ENCODE results near the gene SOX6. TPM values are rescaled to one million over a fixed set of nuclear protein-coding genes. Genes with fewer than 3 reads are reported as not detected.
"Not testable (repeated sequence)": the region's sequence is repeated elsewhere in the genome, so short reads cannot be mapped to it uniquely, and the experiment has no call there.

SOX6 gene
- total and polyA plus RNA-seq, 2 donors (not counting 3 experiments of a cell fraction or from before 2014, with no cell fraction given): 0.14 to 3.7 TPM

GRCh38 chr11:16141162-16141561 lies 215.2 kb downstream of the SOX6 start:
- H3K27ac ChIP-seq (ENCODE audit: insufficient read depth, low read depth, low read length); intact Hi-C loops (cut with micrococcal nuclease); H4K20me1 ChIP-seq (replicated peaks; ENCODE audit: control insufficient read depth, extremely low read depth, insufficient read depth, low read length); H3K4me1 ChIP-seq (ENCODE audit: control insufficient read depth, extremely low read depth, insufficient read depth, low read length); POLR2A ChIA-PET; DNase-seq (ENCODE audit: low read depth, low spot score); H3K27me3 ChIP-seq (ENCODE audit: control insufficient read depth in 2 of 2, insufficient read depth in 2 of 2, low read length in 2 of 2); H3K4me3 ChIP-seq (replicated peaks in 1 of 3; ENCODE audit: insufficient read depth in 1 of 3, low read depth in 1 of 3, low read length in 3 of 3); FAIRE-seq; H3K79me2 ChIP-seq (ENCODE audit: control insufficient read depth, insufficient read depth, low read length); H3K9me3 ChIP-seq (replicated peaks; ENCODE audit: control insufficient read depth, insufficient read depth, low read length); H3K4me2 ChIP-seq (ENCODE audit: insufficient read depth, low read length); dilution Hi-C loops (cut with MboI; ENCODE audit: extremely low pct_ligation_motif_present, low sequenced_read_pairs); BruUV-seq (replicated peaks); H3K36me3 ChIP-seq (ENCODE audit: control insufficient read depth in 2 of 2, extremely low read depth in 1 of 2, insufficient read depth in 2 of 2, low read length in 2 of 2); CTCF ChIA-PET; H3K9me1 ChIP-seq (replicated peaks; ENCODE audit: control insufficient read depth, extremely low read depth, insufficient read depth, low read length); H3K9ac ChIP-seq (replicated peaks; ENCODE audit: extremely low read depth, insufficient read depth, low read length); H2AFZ ChIP-seq (ENCODE audit: low read depth, low read length): not testable (repeated sequence)

- FAIRE-seq: no peak
- TF ChIP-seq POLR2AphosphoS5 (IDR thresholded peaks at IDR 0.05; ENCODE audit: insufficient read depth, low read depth, low read length) (no peak), CTCF (IDR thresholded peaks at IDR 0.05; ENCODE audit: extremely low read depth in 1 of 2, insufficient read depth in 1 of 2, low read depth in 1 of 2, low read length in 2 of 2) (no peak), EZH2 (IDR thresholded peaks at IDR 0.05; ENCODE audit: borderline replicate concordance, low read depth, low read length, severe bottlenecking) (no peak), FOS (IDR thresholded peaks at IDR 0.05; ENCODE audit: borderline replicate concordance, insufficient read depth, low read length) (no peak), GATA2 (IDR thresholded peaks at IDR 0.05; ENCODE audit: insufficient read depth, insufficient read length, low read depth, low read length) (no peak), POLR2A (IDR thresholded peaks at IDR 0.05; ENCODE audit: low read depth, low read length) (no peak), MYC (IDR thresholded peaks at IDR 0.05; ENCODE audit: low read depth, low read length) (no peak), JUN (IDR thresholded peaks at IDR 0.05; ENCODE audit: borderline replicate concordance, insufficient read depth, insufficient read length, low read depth) (no peak), MAX (IDR thresholded peaks at IDR 0.05; ENCODE audit: insufficient read depth, insufficient read length) (no peak)
- Histone ChIP-seq H3K79me2 (ENCODE audit: control insufficient read depth, insufficient read depth, low read length) (no peaks in the 10 kb centered on the region), H3K9me1 (replicated peaks; ENCODE audit: control insufficient read depth, extremely low read depth, insufficient read depth, low read length) (no peaks in the 10 kb centered on the region), H3K4me3 (replicated peaks in 1 of 3; ENCODE audit: insufficient read depth in 1 of 3, low read depth in 1 of 3, low read length in 3 of 3) (no peak overlapping the region), H3K9ac (replicated peaks; ENCODE audit: extremely low read depth, insufficient read depth, low read length) (no peak overlapping the region), H3K4me1 (ENCODE audit: control insufficient read depth, extremely low read depth, insufficient read depth, low read length) (no peaks in the 10 kb centered on the region), H3K27me3 (ENCODE audit: control insufficient read depth in 2 of 2, insufficient read depth in 2 of 2, low read length in 2 of 2) (no peaks in the 10 kb centered on the region), H3K9me3 (replicated peaks; ENCODE audit: control insufficient read depth, insufficient read depth, low read length) (no peaks in the 10 kb centered on the region), H3K36me3 (ENCODE audit: control insufficient read depth in 2 of 2, extremely low read depth in 1 of 2, insufficient read depth in 2 of 2, low read length in 2 of 2) (no peaks in the 10 kb centered on the region), H3K4me2 (ENCODE audit: insufficient read depth, low read length) (no peak overlapping the region), H4K20me1 (replicated peaks; ENCODE audit: control insufficient read depth, extremely low read depth, insufficient read depth, low read length) (no peaks in the 10 kb centered on the region), H3K27ac (ENCODE audit: insufficient read depth, low read depth, low read length) (no peak overlapping the region), H2AFZ (ENCODE audit: low read depth, low read length) (no peak overlapping the region)
- DNase-seq (ENCODE audit: low read depth, low spot score): no peak
- CTCF ChIA-PET: interaction anchor here (0.6 kb wide), 1 partner anchor 201 kb away, joined by 3 read pairs; no protein-coding TSS in a partner anchor
- POLR2A ChIA-PET: no interaction called here
- BruUV-seq (replicated peaks): no TSS peak
- dilution Hi-C loops (cut with MboI; ENCODE audit: extremely low pct_ligation_motif_present, low sequenced_read_pairs): no loop called here
- intact Hi-C loops (cut with micrococcal nuclease): no loop called here
These were observed 219.5 kb downstream of the SOX6 start for GRCh38 chr11:16136792-16137390.
